K562 (cell line): ENCODE results near the gene PARD6A. TPM values are rescaled to one million over a fixed set of nuclear protein-coding genes. Genes with fewer than 3 reads are reported as not detected.

Experiments used
- ATAC-seq: fragments of 200-7000 bp; cut with Tn5 transposase; 3 replicates; pipeline ENCODE4 v1.9.1; 2020; ENCODE audit warnings: moderate library complexity
- BruUV-seq: library from RNA; stranded (reverse); fragments of 400-500 nt; replicated peaks from 2 replicates; lab custom pipeline; 2021; lab: Mats Ljungman, UMichigan
- CTCF ChIA-PET: fragments of 300-600 bp; formaldehyde crosslinking; extraction: SDS; loops from one replicate; lab custom pipeline; 2021; ENCODE audit warnings: low intra/inter-chr PET ratio; lab: Yijun Ruan, JAX
- POLR2A ChIA-PET: fragments of 300-600, 350-650 bp; sonication (Branson Sonifier 250); formaldehyde crosslinking; extraction: SDS; loops from one replicate; lab custom pipeline; 2021; ENCODE audit warnings: antibody characterized with exemption, inconsistent platforms; lab: Yijun Ruan, JAX
- DNase-seq, 4 experiments: peaks; one replicate each; pipeline versions ENCODE4 v3.0.0 to v3.0.0-alpha.2; 2011 to 2018; ENCODE audit warnings: low spot score in 3 of 4, mixed read lengths in 3 of 4; ENCODE audit errors: extremely low read depth in 1 of 4
- FAIRE-seq: peaks from 2 replicates; lab custom pipeline; 2011; peaks lifted over from hg19 to GRCh38; lab: Jason Lieb, UNC
- H2AFZ ChIP-seq: 2 replicates; pipeline ENCODE4 v1.6.0; 2011; ENCODE audit warnings: low read depth, low read length, control low read depth, inconsistent platforms
- H3K27ac ChIP-seq: fragments of 200-600 bp; 3 replicates; pipeline ENCODE4 v1.8.0; 2011; ENCODE audit warnings: low read depth, mild to moderate bottlenecking, control low read depth, inconsistent platforms, low read length, moderate library complexity, mixed read lengths; ENCODE audit errors: extremely low read depth
- H3K27me3 ChIP-seq, 2 experiments: fragments of 300-600 bp in 1 of 2; 2 replicates in 1 of 2; 3 replicates in 1 of 2; pipeline versions ENCODE4 v1.6.0 to v1.8.0; 2011; ENCODE audit warnings: inconsistent platforms in 2 of 2, low read length in 2 of 2, mild to moderate bottlenecking in 1 of 2, mixed read lengths in 1 of 2, moderate library complexity in 1 of 2; ENCODE audit not compliant: control insufficient read depth in 2 of 2, insufficient read depth in 2 of 2
- H3K36me3 ChIP-seq: fragments of 300-600 bp; 3 replicates; pipeline ENCODE4 v1.8.0; 2011; ENCODE audit warnings: mild to moderate bottlenecking, low read length, inconsistent platforms; ENCODE audit not compliant: control insufficient read depth, insufficient read depth
- H3K4me1 ChIP-seq, 2 experiments: fragments of 200-600 bp in 1 of 2; replicated peaks in 1 of 2; 2 replicates in 1 of 2; 3 replicates in 1 of 2; pipeline versions ENCODE4 v1.5.1 to v1.8.0; 2011; ENCODE audit warnings: inconsistent platforms in 2 of 2, low read length in 2 of 2, mild to moderate bottlenecking in 1 of 2, mixed read lengths in 1 of 2, moderate library complexity in 1 of 2; ENCODE audit not compliant: control insufficient read depth in 2 of 2, insufficient read depth in 2 of 2
- H3K4me2 ChIP-seq: 2 replicates; pipeline ENCODE4 v1.6.1; 2011; ENCODE audit warnings: low read length, control low read depth, inconsistent platforms, mixed read lengths; ENCODE audit not compliant: insufficient read depth
- H3K4me3 ChIP-seq: fragments of 200-600 bp; sonication (generic), shearing (Covaris generic); 2 replicates; pipeline ENCODE4 v1.5.1; 2016; ENCODE audit warnings: control low read depth, inconsistent platforms
- H3K79me2 ChIP-seq: fragments of 200-600 bp; 3 replicates; pipeline ENCODE4 v1.8.0; 2011; ENCODE audit warnings: low read length, inconsistent platforms; ENCODE audit not compliant: control insufficient read depth, insufficient read depth
- H3K9ac ChIP-seq, 2 experiments: 2 replicates each; pipeline versions ENCODE4 v1.6.0 to v1.6.1; 2011; ENCODE audit warnings: low read depth in 2 of 2, low read length in 2 of 2, control low read depth in 1 of 2, inconsistent platforms in 1 of 2, mild to moderate bottlenecking in 1 of 2, mixed read lengths in 1 of 2; ENCODE audit not compliant: insufficient read depth in 1 of 2
- H3K9me1 ChIP-seq: one replicate; pipeline ENCODE4 v1.6.0; 2011; ENCODE audit warnings: inconsistent platforms, mild to moderate bottlenecking, low read length, moderate library complexity; ENCODE audit not compliant: control insufficient read depth, insufficient read depth
- H3K9me3 ChIP-seq: replicated peaks from 2 replicates; pipeline ENCODE4 v1.5.1; 2011; ENCODE audit warnings: low read depth, low read length, inconsistent platforms; ENCODE audit not compliant: control insufficient read depth, insufficient read depth
- H4K20me1 ChIP-seq: replicated peaks from 2 replicates; pipeline ENCODE4 v1.6.1; 2011; ENCODE audit warnings: low read length, inconsistent platforms, mixed read lengths; ENCODE audit not compliant: control insufficient read depth, insufficient read depth
- EHMT2 ChIP-seq: fragments of 450-650 bp; IDR thresholded peaks from 2 replicates; pipeline ENCODE4 v1.6.1; 2018; ENCODE audit warnings: antibody characterized with exemption
- ETV5 ChIP-seq: sonication (generic); formaldehyde crosslinking; IDR thresholded peaks from 2 replicates; pipeline ENCODE4 v1.4.0; 2020; ENCODE audit warnings: low read depth, mild to moderate bottlenecking, missing genetic modification reagents
- GABPB1 ChIP-seq: sonication (generic); formaldehyde crosslinking; IDR thresholded peaks from 2 replicates; pipeline ENCODE4 v1.8.0; 2022; ENCODE audit warnings: mild to moderate bottlenecking, missing genetic modification reagents
- KLF6 ChIP-seq: fragments of 250-450 bp; sonication (Bioruptor Pico); IDR thresholded peaks from 2 replicates; pipeline ENCODE4 v1.4.0; 2020; ENCODE audit warnings: mild to moderate bottlenecking, moderate library complexity, borderline replicate concordance
- LCOR ChIP-seq: sonication (generic); formaldehyde crosslinking; IDR thresholded peaks from 2 replicates; pipeline ENCODE4 v1.8.0; 2022; ENCODE audit warnings: mild to moderate bottlenecking, missing genetic modification reagents
- OTX1 ChIP-seq: fragments of 450-650 bp; formaldehyde crosslinking; IDR thresholded peaks from 2 replicates; pipeline ENCODE4 v1.4.0; 2022; ENCODE audit warnings: mild to moderate bottlenecking
- PML ChIP-seq: IDR thresholded peaks from 2 replicates; pipeline ENCODE4 v1.6.1; 2012; ENCODE audit warnings: low read length, inconsistent platforms
- POLR2B ChIP-seq: fragments of 450-650 bp; IDR thresholded peaks from 2 replicates; pipeline ENCODE4 v1.6.1; 2018; ENCODE audit warnings: low read depth; ENCODE audit not compliant: partially characterized antibody
- RBM34 ChIP-seq: fragments of 200-400 bp; formaldehyde crosslinking; IDR thresholded peaks from 2 replicates; pipeline ENCODE4 v1.6.1; 2018; ENCODE audit warnings: low read length, borderline replicate concordance; ENCODE audit not compliant: insufficient read depth
- STAG1 ChIP-seq: sonication (generic); formaldehyde crosslinking; IDR thresholded peaks from 2 replicates; pipeline ENCODE4 v1.5.0; 2020; ENCODE audit warnings: missing genetic modification reagents, borderline replicate concordance
- ZBTB26 ChIP-seq: fragments of 450-650 bp; formaldehyde crosslinking; IDR thresholded peaks from 2 replicates; pipeline ENCODE4 v1.4.0; 2022; ENCODE audit warnings: missing genetic modification characterization
- ZNF280A ChIP-seq: fragments of 450-650 bp; IDR thresholded peaks from 2 replicates; pipeline ENCODE4 v1.6.1; 2018; ENCODE audit warnings: mild to moderate bottlenecking, low read depth; ENCODE audit not compliant: partially characterized antibody
- ZSCAN32 ChIP-seq: fragments of 450-650 bp; formaldehyde crosslinking; IDR thresholded peaks from 2 replicates; pipeline ENCODE4 v1.4.0; 2020; ENCODE audit warnings: mild to moderate bottlenecking, moderate library complexity
- WGBS: fragments of 100-300 bp; shearing (Covaris generic); methylation state at CpG from one replicate; pipeline ENCODE4 v1.1.6; 2016; ENCODE audit warnings: low coverage, mixed read lengths; ENCODE audit not compliant: insufficient coverage; ENCODE audit errors: missing lambda C conversion rate; 5-methylcytosine and 5-hydroxymethylcytosine counted together
- in situ Hi-C: fragments of 300-500 bp; cut with MboI; formaldehyde crosslinking; loops from 4 replicates; pipeline ENCODE4 v1.15.0; 2018; ENCODE audit warnings: inconsistent platforms, mixed read lengths
- intact Hi-C: fragments of 100-400 bp; cut with micrococcal nuclease; formaldehyde crosslinking; loops from 2 replicates; pipeline ENCODE4 v1.14.2; 2022
- polyA plus RNA-seq, 8 experiments: library from polyadenylated mRNA; depleted of rRNA in 4 of 8; stranded (reverse) in 5 of 8; unstranded in 3 of 8; fragments of >200 nt; fragmentation: Nextera tagmentation in 2 of 8; fragmentation: Illumina TruSeq in 1 of 8; extraction: Ambion mirVana in 2 of 8; extraction: Trizol in 1 of 8; gene quantifications; 2 replicates each; pipeline versions ENCODE4 v1.2.1 to v1.2.3, GENCODE V29; 2011 to 2014; ENCODE audit warnings: inconsistent platforms in 1 of 8, missing spikeins in 1 of 8
- total RNA-seq, 7 experiments: library from RNA; depleted of rRNA in 6 of 7; stranded (reverse); fragments of >200 nt in 6 of 7; fragmentation: Illumina TruSeq in 2 of 7; extraction: Trizol in 2 of 7; gene quantifications; 2 replicates each; pipeline versions ENCODE4 v1.2.1 to v1.2.3, GENCODE V29; 2011 to 2021; ENCODE audit warnings: low replicate concordance in 1 of 7

PARD6A gene
- total and polyA plus RNA-seq, 9 of the 15 experiments (the other 6 are each of a cell fraction or from before 2014, with no cell fraction given), result 0.04 to 2.0 (median 0.44) TPM

- no TSS peak for BruUV-seq
Measured at GRCh38 chr16:67649494-67649931, 11.2 kb upstream of the PARD6A start.

More at GRCh38 chr16:67649494-67649931, 11.2 kb upstream of the PARD6A start:
- WGBS, result 28% methylated on average over 30 of the region's 34 CpGs
- in situ Hi-C loops (no loop called here), intact Hi-C loops (no loop called here)
- Histone ChIP-seq H3K36me3 (no peaks in the 10 kb centered on the region), H3K27ac (no peak overlapping the region), H3K27me3 (peaks cover 8 to 65% of the 10 kb centered on the region in 2 experiments; a peak in 4 of 5 replicates), H2AFZ (no peak overlapping the region), H3K9ac (no peak overlapping the region; a peak in 1 of 4 replicates), H3K4me2 (no peak overlapping the region), H3K79me2 (no peaks in the 10 kb centered on the region), H4K20me1 (peaks cover 10% of the 10 kb centered on the region; the same call in 1 of the 2 replicates), H3K9me1 (no peaks in the 10 kb centered on the region), H3K4me3 (no peak overlapping the region), H3K4me1 (peaks cover 0 to 75% of the 10 kb centered on the region in 2 experiments; a peak in 4 of 5 replicates), H3K9me3 (no peaks in the 10 kb centered on the region)
- ChIA-PET POLR2A (no interaction called here), CTCF (no interaction called here)
- ATAC-seq (no peak), FAIRE-seq (no peak), DNase-seq (peak in 2 of 4 experiments; percentile 57 to 58)
- TF ChIP-seq ETV5 (CRISPR knock-in tag) (no peak), ZNF280A (no peak), POLR2B (no peak), ZBTB26 (CRISPR knock-in tag) (no peak), LCOR (CRISPR knock-in tag) (no peak), PML (no peak), RBM34 (no peak), OTX1 (no peak), ZSCAN32 (no peak), STAG1 (CRISPR knock-in tag) (no peak), KLF6 (CRISPR knock-in tag) (no peak), EHMT2 (no peak), GABPB1 (no peak)
